ENCODE measurements around the gene ODAPH.
A peak's percentile ranks its signal among the peaks of the same experiment; 100 is the strongest.
"Not testable (repeated sequence)": the region's sequence is repeated elsewhere in the genome, so short reads cannot be mapped to it uniquely, and the experiment has no call there.

The ODAPH gene, protein sequence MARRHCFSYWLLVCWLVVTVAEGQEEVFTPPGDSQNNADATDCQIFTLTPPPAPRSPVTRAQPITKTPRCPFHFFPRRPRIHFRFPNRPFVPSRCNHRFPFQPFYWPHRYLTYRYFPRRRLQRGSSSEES

DNA sequence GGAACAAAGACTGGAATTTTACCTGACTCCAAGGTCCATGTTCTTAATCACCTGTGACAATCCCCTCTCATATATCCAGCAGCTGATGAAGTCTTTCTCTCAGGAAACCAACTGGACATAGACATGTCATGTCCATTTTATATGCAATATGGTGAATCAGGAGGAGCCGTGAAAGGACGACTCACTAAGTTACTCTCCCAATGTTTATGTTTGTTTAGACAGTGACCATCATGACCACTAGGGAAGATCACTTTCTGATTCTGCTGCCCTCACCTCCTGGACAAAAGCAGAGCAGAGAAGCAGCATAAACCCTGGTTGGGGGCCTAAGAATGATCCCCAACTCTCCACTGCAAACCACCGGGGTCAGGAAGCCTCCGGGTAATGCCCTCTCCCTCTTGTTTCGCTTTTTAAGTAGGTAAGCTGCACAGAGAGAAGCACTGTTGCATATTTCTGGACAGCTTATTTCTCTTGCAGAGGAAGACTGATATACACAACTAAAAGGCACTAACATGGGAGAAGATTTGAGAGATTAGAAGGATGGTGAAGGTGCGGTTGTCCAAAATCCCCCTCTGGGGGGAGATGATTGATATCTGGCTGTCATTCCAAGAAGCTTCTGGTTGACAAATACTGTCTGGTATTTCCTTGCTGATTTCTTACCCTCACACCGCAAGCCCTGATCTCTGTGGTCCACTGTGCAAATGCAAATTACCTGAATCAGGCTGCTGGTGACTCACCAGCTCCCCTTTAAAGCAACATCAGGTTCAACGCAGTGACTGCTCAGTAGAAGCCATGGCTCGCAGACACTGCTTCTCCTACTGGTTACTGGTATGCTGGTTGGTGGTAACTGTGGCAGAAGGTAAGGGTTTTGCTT lies at the start of gene ODAPH:
TSS of gene ODAPH (plus strand) at position 773 of the 871 bp plus-strand sequence. CDS start at position 790, 17 bp downstream.
- peak; percentile 70 for DNase-seq

GRCh38 chr4:75509592-75509991 lies 46.3 kb upstream of the ODAPH start:
- DNase-seq = not testable (repeated sequence)

DNA sequence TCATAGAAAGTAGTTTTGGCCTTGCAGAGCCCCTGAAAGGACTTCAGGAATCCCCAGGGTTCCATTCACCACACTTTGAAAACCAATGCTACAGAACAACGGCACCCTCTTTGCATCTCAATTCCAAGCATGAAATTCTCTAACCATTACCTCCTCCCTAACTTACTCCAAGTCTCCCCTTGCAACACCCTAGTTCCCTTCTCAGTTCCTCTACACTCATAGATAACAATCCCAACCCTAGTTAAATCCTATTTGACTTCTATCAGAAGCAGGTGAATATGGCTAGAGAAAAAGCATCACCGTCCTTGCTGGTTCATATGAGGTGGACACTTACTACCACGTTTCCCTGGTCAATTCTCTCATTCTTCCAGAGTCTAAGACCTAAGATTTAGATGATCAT lies 44.0 kb upstream of the ODAPH start:
- no peak for DNase-seq

GRCh38 chr4:75512386-75513211 lies 43.3 kb upstream of the ODAPH start:
- DNase-seq = no peak

DNA sequence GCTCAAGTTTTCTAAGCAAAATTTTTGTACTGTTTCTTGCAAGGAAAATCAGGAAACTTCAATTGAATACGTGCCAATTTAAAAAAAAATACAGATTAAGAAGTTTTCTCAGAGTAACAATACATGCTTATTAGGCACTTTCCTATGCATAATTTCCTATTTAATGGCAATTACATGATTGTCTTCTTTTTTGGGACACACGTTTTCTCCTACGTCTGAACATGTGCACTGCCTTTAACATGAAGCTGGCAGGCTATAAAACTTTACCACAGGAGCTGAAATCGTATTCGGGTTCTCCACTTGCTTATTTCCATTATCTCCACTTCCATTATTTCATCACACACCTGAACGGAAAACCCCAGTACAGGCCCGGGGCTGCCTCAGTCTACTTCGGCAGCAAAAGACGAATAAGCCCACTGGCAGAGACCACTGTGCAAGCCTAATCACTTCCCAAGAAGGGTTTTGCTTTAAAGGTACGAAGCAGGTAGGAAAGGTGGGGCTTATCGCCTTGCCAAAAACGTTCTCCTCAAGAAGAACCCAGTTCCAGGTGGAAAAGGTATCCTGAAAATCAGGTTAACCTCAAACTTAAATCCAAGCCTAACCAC lies 42.2 kb upstream of the ODAPH start:
- DNase-seq = no peak

GRCh38 chr4:75514131-75514948 lies 41.5 kb upstream of the ODAPH start, which contains the start of the genes RCHY1 and THAP6:
TSS of gene RCHY1 (minus strand) at chr4:75514403. CDS start at chr4:75514286, 117 bp downstream.
TSS of gene THAP6 (plus strand) at chr4:75514473. CDS start at chr4:75515453, 980 bp downstream.
- peak; percentile 98 for DNase-seq

DNA sequence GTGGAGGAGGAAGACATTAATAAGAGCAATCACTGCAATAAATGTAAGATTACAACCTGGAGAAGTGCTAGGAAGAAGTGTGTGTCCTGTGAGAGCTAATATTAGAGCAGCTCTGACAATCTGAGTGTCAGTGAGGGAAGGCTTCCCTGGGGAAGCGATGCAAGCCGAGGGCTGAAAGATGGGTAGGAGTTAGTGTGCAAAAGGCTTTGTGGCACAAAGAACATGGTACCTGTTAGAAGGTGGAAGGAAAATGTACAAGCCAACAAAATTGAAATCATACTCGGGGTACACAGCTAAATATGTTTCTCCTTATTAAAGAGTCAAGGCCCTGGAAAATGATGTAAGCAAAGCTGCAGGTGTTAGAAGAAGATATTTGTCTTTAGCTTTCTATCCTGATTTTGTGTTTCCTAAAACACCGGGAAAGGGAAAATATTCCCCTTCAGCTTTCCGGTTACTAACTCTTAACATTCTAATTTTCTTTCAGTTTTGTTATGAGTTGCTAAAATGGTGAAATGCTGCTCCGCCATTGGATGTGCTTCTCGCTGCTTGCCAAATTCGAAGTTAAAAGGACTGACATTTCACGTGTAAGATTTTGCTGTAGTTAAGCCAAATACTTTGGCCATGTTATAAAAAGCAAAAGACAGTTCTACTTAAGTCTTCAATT lies 40.8 kb upstream of the ODAPH start:
- peak; percentile 63 for DNase-seq

GRCh38 chr4:75516144-75516543 lies 39.7 kb upstream of the ODAPH start:
- no peak for DNase-seq

DNA sequence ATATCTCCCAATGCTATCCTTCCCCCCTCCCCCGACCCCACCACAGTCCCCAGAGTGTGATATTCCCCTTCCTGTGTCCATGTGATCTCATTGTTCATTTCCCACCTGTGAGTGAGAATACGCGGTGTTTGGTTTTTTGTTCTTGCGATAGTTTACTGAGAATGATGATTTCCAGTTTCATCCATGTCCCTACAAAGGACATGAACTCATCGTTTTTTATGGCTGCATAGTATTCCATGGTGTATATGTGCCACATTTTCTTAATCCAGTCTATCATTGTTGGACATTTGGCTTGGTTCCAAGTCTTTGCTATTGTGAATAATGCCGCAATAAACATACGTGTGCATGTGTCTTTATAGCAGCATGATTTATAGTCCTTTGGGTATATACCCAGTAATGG lies 36.4 kb upstream of the ODAPH start:
- not testable (repeated sequence) for DNase-seq

DNA sequence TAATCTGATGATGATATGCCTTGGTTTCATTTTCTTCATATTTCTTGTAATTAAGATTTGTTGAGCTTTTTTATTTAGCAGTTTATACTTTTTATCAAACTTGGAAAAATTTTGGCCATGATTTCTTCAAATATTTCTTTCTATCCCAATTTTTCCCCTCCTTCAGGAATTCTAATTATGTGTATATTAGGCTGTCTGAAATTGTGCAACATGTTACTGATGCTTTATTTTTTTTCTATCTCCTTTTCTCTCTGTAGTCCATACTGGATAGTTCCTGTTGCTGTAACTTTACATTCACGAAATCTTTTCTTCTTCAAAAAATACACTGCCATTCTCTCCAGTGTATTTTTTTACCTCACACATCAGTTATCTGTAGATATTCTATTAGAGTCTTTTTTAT lies 30.8 kb upstream of the ODAPH start:
- no peak for DNase-seq

DNA sequence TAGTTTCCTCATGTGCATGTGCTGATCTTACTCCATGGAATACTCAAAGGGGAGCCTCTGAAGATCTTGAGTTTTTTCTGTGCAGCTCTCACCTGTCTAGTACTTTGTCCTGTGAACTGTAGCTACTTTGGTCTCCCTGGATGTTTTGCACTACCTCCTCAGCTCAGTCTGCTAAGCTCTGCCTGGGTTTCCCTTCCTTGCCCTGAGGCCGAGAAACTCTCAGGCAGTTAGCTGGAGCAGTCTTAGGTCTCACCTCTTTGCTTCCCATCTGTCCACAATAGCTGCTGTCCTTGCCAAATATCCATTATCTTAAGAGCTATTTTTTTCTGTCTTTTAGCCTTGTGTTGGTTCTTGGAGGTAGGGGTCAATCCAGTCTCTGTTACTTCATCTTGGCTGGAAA lies 30.0 kb upstream of the ODAPH start:
- DNase-seq = no peak

DNA sequence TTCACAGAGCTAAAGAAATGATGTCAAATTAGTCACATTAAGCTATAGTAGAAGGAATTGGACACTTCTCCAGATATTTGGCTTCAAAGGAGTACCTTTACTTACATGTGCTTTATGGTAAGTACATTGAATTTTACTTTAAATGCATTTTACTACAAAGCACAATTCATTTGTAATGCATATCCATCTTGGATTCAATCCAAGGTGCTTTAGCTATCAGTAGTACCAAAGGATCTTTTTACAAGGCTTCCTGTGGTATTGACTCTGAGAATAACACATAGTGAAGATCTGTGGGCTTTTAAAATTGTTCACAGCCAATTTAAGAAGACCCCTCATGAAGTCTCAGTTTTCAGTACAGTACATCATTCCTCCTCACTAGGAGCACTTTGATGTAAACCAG lies 28.4 kb upstream of the ODAPH start:
- DNase-seq = no peak

GRCh38 chr4:75530556-75531322 lies 25.1 kb upstream of the ODAPH start:
- no peak for DNase-seq

DNA sequence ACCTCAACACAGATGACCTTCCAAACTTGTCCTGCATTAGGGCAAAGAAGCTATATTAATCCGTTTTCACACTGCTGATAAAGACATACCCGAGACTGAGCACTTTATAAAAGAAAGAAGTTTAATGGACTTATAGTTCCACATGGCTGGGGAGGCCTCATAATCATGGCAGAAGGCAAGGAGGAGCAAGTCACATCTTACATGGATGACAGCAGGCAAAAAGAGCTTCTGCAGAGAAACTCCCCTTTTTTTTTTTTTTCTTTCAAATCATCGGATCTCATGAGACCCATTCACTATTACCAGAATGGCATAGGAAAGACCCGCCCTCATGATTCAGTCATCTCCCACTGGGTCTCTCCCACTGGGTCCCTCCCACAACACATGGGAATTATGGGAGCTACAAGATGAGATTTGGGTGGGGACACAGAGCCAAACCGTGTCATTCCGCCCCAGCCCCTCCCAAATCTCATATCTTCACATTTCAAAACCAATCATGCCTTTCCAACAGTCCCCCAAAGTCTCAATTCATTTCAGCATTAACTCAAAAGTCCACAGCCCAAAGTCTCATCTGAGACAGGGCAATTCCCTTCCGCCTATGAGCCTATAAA lies 24.2 kb upstream of the ODAPH start:
- not testable (repeated sequence) for DNase-seq

DNA sequence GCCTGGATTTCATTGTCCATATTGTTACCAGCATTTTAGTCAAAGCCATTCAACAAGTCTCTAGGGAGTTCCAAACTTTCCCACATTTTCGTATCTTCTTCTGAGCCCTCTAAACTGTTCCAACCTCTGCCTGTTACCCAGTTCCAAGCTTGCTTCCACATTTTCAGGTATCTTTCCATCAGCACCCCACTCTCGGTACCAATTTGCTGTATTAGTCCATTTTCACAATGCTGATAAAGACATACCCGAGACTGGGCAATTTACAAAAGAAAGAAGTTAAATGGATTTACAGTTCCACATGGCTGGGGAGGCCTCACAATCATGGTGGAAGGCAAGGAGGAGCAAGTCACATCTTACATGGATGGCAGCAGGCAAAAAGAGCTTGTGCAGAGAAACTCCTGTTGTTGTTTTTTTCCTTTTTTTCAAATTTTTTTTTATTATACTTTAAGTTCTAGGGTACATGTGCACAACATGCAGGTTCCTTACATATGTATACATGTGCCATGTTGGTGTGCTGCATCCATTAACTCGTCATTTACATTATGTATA lies 22.5 kb upstream of the ODAPH start:
- not testable (repeated sequence) for DNase-seq

- not testable (repeated sequence) for DNase-seq
Measured at GRCh38 chr4:75533926-75534325, 21.9 kb upstream of the ODAPH start.

GRCh38 chr4:75537308-75537707 lies 18.6 kb upstream of the ODAPH start:
- not testable (repeated sequence) for DNase-seq

DNA sequence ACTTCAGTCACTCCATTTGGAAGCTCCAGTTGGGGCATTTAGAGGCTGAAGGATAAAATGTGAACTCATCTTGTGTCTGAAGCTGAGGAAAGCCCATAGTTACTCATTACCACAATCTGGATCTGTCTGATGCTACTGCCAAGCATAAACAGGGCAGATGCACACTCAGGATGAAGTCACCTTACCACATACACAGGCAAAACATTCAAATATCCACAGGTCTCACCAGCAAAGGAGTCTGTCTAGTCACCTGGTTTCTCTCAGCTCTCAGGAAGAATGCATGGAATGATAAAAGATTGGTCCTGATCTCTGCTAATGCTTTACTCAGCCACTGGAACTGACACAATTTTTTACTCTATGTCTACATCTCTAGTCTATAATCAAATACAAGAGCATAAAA lies 13.0 kb upstream of the ODAPH start:
- DNase-seq = no peak

- not testable (repeated sequence) for DNase-seq
Measured at GRCh38 chr4:75544220-75544619, 11.6 kb upstream of the ODAPH start.

DNA sequence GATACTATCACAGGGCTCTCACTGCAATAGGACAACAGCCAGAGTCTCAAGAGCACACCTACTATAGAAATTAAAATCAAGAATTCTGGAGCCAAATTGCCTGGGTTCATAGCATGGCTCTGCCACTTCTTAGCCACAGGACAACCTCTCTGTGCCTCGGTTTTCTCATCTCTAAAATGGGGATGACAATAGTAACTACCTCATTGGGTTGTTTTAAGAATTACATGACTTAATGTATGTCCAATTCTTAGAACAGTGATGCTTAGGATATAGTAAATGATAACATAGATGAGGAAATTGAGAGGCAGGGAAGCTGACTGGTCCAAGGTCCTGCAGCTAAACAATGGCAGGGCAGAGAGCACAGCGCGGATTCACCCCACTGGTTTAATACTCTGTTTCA lies 11.0 kb upstream of the ODAPH start:
- DNase-seq = no peak

Data from activated effector memory CD4-positive, alpha-beta T cell treated with anti-CD3 and anti-CD28 coated beads, Interleukin-2, amount 50 U/mL, for 16 hours (primary cell).